HG03469 (cell line): Measurements from ENCODE around the gene CEND1.

Experiments
- ATAC-seq: cut with Tn5 transposase; IDR thresholded peaks from one replicate; pipeline ENCODE4 v1.9.1; 2021; ENCODE audit warnings: mild to moderate bottlenecking, moderate library complexity, moderate number of reproducible peaks; ENCODE audit not compliant: unreplicated experiment

Gene CEND1

DNA sequence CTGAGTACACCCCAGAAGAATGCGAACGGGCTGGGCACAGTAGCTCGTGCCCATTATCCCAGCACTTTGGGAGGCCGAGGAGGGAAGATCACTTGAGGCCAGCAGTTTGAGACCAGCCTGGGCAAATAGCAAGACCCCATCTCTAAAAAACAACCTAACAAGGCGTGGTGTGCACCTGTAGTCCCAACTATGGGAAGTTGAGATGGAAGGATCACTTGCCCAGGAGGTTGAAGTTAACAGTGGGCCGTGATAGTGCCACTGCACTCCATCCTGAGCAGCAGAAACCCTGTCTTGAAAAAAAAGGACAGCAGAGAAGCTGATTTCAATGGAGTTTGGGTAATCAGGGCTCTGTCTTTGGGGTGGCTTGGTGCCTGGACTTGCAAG is 23.2 kb upstream of the CEND1 start:
- ATAC-seq = no peak

DNA sequence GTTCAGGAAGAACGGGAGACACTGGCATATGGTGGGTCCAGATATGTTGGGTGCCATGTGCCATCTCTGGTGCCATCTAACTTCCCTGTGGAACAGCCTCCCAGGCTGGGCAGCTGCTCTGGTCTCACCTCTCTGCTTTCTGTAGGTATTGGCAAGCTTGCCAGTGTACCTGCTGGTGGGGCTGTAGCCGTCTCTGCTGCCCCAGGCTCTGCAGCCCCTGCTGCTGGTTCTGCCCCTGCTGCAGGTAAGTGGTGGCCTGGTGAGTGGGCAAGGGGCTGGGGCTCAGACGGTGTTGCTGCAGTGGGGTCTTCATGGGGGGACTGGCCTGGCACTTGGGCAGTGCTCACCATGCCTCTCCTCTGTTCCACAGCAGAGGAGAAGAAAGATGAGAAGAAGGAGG is 22.5 kb upstream of the CEND1 start:
- ATAC-seq = no peak

DNA sequence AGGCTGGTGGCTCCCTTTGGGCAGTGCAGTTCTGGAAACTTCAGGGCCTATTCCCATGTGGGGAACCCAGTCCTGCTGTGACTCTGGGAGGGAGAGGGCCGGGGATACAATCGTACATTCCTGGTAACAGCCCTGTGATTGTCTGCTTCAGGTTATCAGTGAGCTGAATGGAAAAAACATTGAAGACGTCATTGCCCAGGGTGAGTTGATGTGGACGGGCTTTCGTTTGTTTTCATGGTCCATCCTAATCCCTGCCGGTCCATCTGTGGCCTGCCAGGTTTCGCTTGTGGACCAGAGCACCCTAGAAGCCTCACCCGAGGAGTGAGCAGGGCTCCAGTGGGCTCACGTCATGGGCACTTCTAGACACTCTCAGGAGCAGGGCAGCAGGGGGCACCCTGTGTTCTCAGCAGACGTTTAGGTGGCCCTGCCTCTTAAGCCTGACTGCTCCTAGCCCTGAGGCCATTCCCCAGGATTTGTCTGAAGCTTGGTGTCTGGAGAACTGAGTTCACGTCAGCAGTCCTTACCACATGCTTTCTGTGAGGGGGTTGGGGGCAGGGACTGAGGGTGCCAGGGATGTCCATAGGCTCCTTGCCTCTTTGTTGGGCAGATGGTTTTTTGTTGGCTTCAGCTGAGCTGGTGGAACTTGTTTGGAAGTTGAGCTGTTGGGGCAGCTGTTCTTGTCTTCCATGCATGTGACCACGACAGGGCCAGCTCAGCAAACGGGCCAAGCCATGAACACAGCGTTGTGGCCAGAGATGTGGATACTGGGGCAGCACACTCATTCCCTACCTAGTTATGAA is 21.8 kb upstream of the CEND1 start:
- no peak for ATAC-seq

DNA sequence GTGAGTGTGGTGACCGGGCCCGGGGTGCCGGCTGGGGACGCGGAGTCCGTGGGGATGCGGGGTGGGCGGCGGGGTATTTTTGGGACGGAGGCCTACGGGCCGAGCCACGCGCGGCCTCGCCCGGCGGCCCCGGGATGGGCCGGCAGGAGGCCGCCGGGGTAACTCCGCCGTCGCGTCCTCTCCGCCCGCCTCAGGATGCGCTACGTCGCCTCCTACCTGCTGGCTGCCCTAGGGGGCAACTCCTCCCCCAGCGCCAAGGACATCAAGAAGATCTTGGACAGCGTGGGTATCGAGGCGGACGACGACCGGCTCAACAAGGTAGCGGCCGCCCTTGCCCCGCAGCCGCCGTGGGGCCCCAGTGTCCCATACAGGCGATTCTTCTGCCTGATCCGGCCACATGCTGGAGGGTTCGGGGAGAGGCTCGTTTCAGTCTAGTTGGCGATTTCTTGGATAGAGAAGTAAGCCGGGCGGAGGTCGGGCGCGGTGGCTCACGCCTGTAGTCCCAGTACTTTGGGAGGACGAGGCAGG is 20.2 kb upstream of the CEND1 start:
- no peak for ATAC-seq

DNA sequence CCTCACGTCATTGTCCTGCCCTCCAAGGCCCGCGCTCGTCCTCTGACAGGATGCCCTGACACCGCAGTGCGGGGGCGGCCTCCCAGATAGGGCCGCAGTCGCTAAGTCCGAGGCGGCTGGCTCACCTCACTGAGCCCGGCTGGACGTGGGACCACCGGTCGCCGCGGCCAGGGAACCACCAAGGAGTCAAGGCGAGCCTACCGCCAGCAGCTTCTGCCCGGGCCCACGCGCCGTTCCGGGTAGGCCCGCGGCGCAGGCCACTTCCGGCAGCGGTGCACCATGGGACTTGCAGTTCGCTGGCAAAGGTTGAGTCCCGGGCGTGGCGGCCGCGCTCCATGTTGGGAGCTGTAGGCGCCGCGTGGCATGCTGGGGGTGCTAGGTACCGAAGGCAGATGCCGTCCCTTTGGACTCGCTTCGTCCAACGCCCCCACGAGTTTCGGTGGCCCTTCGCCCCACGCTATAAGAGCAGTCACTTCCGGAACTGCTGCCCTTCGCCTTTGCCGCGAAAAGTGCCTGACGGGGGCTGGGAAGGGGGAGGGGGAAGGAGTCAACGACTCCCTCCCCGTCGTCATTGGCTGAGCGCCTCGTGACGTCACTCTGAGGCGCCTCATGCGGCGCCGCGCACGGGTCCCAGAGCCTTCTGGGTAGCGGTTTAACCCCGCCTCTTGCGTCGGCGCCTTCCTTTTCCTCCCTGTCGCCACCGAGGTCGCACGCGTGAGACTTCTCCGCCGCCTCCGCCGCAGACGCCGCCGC is 19.6 kb upstream of the CEND1 start, which contains the start of gene RPLP2:
Gene RPLP2 (plus strand): TSS at position 681 of the 753 bp plus-strand sequence. CDS start 268 bp downstream, outside the sequence.
- ATAC-seq = peak; percentile 55

DNA sequence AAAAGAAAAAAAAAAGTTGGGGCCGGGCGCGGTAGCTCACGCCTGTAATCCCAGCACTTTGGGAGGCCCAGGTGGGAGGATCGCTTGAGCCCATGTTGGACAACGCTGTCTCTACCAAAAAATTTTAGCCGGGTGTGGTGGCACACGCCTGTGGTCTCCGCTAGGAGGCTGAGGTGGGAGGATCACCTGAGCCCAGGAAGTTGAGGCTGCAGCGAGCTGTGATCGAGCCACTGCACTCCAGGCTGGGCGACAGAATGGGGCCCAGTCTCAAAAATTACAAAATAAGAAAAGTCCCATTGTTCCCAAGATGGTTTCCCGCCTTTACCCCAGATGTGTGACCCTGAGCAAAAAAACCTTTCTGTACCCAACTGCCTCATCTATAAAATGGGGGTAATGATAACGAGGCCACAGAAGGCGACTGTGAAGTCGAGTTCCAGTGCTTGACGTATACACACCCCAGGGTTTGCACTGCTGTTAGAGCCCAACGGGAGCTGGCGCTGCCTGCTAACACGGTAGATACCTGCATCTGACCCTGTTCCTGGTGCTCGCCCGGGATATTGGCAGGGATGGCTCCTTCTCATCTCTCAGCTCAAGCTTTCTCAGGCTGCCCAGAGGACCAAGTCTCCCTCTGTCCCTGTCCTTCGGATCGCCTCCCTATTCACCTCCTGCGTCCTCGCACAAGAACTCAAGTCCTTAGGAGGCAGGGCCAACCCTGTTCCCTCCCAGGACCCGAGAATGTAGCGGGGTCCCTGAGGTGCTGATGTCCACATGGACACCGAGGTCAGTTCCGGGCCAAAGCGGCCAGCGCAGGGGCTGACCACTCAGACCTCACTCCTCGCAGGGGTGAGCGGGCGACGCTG is 18.8 kb upstream of the CEND1 start:
- ATAC-seq = no peak

DNA sequence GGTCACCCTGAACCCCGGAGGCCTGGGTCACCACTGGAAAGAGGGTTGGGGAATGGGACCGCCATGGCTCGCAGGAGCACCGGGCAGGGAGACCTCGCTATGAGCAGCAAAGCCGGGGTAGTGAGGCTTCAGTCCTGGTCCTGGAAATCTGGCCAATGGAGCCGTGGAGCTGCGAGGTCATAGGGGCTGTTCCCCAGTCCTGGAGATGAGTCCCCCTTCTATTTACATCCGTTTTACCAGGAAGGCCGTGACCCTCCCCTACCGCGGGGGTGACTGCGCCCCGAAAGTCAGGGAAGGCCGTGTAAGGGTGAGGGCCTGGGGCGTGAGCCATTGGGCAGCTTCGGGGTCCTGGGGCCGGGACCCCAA is 14.7 kb upstream of the CEND1 start:
- ATAC-seq = no peak

DNA sequence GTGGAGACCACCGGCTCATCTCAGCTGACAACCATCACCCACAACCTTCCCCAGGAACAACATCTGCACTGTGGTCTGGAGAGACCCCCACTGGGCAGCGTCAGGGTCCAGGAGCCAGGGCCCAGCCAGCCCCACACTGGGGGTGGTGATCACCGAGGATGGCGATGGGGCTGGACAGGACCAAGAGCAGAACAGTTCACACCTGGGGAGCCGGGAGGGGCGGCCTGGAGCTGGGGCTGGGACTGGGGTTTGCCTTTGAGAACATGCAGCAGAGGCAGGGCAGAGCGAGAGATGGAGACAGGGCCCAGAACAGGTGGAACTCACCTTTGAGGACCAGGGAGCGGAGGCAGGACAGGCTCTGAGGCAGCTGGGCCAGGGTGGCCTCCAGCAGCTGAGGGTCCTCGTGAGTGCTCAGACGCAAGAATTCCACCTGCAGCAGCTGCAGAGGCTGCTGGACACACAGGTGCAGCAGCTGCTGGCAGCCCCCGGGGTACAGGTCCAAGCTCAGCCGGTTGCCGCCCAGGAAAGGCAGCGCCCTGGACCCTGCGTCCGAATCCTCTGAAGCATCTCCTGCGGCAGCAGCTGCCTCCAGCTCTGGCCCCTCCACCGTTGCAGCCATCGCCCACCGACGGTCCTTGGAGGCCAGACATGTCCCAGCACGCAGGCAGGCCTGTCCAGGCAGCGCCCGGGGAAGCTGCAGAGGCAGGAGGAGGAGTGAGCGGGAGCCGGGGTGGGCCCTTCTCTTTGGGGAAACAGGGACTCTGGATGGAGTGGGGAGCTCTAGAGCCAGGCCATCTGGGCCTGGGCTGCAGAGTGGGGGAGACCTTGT is 14.1 kb upstream of the CEND1 start:
- no peak for ATAC-seq

DNA sequence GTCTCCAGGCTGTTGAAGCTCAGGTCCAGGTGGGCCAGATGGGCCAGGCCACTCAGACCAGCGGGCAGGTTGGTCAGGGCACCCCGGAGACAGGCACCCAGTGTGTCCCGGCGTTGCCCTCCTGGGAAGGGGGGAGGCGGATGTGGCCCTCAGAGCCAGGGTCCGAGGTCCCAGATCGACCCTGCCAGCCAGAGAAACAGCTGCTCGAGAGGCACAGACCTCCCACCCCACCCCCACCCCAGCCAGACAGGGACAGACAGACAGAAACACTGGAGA is 13.5 kb upstream of the CEND1 start:
- no peak for ATAC-seq

DNA sequence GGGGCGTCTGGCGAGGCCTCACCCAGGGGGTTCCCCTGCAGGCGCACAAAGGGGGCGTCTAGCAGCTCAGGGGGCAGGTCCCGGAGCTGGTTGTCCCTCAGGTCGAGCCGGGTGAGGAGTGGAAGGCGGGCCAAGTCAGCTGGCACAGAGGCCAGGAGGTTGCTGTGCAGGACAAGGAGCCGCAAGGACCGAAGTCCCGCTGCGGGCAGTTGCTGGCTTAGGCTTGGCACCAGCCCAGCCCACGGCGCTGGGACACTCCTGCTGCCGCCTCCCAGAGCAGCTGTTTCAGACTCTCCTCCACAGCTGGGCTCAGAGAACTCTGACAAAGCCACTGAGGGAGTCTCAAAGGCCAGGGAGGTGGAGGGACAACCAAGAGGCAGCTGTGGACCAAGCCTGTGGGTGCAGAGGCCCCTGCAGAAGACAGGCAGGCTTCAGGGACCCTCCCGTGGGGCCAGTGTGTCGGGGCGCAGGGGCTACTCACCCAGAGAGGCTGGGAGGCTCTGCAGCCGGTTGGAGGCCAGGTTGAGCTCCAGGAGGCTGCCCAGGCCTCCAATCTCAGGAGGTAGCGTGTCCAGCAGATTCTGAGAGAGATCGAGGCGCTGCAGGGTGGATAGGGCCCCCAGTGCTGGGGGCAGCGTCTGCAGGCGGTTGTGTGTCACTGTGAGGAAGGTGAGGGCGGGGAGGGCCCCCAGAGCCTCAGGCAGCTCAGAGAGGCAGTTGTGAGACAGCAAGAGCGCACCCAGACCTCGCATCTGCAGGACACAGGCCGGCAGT is 13.0 kb upstream of the CEND1 start:
- ATAC-seq = no peak

DNA sequence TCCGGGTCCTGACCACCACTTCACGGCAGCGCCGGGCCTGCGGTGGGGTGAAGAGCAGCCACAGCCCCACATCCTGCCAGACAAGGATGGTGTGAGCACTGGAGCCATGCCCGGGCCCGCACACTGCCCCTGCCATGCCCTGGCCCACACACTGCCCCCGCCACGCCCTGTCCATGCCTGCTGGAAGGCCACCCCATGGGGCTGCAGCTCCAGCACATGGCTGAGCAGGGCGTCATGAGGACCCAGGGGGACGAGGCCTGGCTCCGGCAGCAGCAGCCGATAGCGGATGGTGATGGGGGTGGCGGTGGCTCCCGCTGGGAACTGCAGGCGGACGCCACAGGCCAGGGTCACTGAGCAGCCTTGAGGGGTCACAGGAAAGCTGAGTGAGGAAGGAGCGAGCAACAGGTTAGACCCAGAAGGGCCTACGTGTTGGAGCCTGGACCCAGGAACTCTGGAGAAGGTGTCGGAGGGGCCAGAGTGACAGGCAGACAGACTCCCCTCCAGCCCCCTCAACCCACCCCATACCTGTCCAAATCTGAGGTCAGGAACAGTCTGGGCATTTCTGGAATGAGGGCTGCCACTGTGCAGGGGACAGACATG is 12.2 kb upstream of the CEND1 start:
- no peak for ATAC-seq

DNA sequence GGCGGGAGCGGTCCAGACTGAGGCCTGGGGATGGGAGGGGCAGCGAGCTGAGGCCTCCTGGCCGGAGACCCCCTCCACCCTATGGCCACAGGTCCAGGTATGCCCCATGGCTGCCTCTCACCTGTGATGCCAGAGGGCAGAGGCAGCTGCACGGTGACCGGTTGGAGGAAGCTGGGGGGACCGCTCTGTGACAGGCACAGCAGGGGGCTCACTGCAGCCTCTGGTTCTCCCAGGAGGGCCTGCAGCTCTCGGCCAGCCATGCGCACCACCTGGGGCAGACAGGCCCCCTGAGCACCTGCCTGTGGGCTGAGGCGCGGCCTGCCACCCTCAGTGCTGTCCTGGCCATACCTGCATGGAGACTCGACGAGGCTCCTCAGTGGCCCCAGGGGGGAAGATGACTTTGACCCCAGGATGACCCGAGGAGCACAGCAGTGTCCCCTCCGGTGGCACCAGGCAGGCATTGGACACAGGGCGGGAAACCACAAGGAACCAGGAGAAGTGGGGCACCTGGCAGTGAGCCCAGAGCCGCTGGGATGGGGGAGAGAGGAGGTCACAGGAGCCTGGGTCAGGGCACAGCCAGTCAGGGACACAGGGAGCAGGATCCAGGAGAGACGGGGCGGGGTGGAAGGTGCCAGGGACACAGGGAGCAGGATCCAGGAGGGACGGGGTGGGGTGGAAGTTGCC is 11.3 kb upstream of the CEND1 start:
- ATAC-seq = no peak

DNA sequence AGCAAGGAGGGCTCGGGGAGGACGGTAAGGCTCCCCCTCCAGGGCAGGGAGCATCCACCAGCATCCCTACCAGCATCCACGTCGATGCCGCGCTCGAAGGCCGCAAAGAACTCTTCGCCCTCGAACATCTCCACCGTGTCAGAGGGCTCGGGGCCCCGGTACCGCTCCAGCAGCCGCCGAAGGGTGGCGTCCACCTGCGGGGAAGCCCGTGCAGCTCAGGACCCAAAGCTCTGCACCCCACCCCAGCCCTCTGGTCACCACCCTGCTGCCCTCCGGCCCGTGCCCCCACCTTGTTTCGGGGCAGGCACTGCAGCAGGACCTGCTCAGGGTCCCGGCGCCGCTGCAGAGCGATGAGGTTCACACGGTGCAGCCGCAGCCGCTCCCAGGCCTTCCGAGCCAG is 10.6 kb upstream of the CEND1 start:
- ATAC-seq = no peak

DNA sequence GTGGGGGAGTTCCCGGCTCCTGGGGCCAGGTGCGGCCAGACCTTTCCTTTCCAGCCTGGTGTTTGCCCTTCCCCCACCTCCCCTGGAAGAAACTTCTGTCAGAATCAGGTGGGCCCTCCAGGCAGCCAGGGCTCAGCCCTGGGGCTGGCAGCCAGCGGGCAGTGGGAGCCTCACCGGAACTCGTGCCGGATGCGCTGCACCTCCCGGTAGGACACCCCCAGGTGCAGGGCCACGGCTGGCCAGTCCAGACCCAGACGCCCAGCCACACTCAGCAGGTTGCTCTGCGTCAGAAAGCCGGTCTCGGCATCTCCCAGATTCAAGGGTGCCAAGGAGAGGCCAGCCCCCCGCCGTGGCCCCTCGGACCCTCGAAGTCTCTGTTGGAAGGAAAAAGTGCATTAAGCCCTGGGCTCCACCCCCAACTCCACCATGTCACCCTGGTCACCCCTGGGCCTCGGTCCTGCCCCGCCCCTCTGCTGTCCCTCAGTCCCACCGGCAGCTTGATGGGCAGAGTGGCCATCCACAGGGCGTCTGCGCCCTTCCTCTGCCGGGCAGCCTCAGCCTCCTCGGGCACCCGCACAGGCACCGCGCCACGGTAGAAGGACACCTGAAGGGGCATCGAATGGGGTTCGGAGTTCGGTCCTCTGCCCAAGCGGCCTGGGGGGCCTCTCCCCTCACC is 9.9 kb upstream of the CEND1 start:
- ATAC-seq = no peak

DNA sequence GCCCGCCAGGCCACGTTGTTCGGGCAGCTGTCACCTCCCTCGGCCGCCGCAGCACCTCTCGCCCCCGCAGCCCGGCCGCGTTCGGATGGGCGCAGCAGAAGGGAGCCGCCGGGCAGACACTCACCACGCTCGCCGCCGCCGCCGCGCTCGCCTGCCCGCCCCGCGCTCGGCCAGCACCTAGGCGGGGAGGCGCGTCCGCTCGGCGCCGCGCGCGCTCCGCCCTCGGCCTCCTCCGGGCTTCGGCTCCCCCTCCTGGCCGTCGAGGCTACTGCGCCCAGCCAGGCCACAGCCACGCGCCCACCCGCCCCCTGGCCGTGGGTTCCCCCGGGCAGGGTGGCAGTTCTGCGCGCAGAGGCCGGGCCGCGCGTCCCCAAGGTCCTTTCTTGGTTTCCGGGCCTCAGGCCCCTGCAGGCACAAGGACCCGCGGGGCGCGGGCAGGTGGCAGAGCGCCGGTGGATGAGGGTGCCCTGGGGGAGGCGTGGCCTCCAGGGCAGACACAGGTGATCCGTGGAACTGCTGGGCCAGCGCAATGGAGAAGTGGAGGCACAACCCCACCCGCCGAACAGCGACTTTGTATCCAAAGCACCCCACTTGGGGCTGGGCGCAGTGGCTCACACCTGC is 8.3 kb upstream of the CEND1 start, which contains the start of gene SLC25A22:
Gene SLC25A22 (minus strand): TSS at position 189 of the 621 bp plus-strand sequence. CDS start 3,275 bp downstream, outside the sequence.
- ATAC-seq = peak; percentile 44

DNA sequence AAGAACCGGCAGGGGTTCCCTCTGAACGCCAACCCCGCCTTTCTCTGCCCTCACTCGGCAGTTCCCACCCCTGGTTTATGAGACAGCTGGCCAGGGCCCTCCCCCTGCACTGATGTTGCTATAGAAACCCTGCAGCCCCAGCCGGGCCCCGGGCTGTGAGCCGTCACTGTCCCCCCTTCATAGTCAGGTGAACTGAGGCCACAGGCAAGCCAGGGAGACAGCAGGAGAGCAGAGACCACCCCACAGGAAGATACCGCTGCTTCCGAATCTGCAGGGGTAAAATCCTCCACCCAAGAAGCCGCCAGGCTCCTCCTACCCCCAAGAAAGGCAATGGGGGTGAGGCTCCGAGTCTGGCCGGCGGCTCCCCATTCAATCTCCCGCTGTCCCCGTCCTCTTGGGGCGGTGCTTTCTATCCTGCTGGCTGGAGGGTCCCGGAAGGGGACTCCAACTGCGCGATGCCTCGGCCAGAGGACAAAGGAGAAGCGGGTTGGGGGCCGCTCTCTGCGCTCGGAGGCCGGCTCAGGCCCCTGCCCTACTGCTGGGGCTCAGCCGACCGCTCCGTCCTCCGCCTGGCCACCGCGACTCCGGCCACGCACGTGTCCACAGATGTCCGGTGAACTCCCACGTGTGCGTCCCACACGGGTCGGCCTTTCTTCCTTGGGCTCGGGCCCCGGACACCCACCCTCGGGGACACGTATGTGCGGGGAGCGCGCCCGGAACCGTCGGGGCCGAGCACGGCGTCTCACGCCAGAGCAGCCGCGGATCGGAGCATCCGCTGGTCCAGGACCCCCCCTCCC is 7.6 kb upstream of the CEND1 start:
- ATAC-seq = peak; percentile 10
